EH (cell line): ENCODE data around the gene SLC1A1.

Experiments
- DNase-seq: peaks from one replicate; pipeline ENCODE4 v3.0.0-alpha.2; 2015; ENCODE audit warnings: low read depth

SLC1A1 gene

DNA sequence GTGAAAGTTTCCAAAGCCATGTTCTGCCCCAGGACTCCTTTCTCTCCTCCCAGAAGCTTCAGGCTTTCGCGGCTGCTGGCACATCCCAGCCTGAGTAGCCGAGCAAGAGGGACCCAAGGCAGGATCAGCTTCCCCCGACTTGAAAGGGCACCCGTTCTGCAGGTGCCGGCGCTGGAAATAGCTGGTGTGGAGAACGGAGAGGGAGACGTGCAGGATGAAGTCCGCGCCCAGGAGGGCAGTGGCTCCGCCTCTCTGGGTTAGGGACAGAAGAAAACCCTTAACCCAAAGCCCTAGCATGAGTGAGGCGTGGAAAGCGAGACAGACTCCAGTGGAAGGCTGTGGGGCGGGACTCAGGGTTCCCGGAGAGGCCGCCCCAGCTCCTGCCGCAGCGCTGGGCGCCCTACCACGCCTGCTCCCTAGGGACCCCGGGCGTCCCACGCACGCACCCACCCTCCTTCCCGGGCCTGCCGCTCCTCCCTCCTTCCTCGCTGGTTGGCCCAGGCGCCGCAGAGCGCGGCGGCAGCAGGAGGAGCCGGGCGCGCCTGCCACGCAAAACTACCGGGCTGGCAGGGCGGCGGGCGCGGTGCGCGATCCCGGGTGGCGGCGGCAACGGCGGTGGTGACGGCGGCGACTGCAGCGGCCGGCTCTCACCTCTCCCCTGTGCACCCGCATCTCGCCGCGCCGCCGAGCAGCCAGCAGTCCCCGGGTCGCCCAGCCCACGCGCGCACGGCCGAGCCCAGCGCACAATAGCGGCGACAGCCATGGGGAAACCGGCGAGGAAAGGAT is at the start of gene SLC1A1:
TSS of gene SLC1A1 (plus strand) at position 550 of the 786 bp plus-strand sequence. CDS start at position 762, 212 bp downstream.
- DNase-seq, result peak; percentile 66

DNA sequence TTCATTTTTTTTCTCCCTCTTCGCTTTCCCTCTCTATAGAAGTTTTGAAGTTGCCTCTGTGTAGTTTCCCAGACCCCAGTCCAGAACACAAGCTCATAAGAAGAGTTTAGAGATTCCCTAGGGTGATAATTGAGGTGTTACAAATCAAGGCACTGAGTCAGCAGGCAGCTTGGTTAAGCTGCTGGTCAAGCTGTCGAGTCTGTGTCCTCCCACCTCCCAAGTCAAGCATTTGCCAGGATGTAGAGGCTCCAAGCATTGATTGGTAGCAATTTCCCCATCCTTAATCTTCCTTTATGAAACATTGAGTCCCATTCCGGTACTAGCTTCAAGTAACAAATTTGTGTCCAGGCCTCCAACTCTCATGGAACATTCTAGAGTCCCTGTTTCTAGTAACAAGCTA is 47.5 kb upstream of the SLC1A1 start:
- no peak for DNase-seq

DNA sequence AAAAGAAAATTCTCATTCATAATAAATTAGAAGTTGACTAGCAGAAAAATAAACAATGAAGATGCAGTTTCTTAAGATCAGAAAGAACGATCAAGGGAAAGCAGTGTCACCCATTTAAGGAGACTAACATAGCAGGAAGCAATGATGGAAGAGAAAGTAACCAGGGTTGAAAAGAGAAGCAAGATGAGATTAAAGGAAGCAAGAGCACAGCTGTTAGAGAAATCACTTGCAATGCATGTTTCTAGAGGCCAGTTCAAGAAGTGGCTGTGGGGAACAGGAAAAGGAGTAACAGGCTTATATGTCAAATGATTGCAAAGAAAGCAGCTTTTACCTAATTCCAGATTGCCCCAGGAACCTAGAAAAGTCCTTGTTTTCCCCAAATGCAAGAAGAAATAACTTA is 46.8 kb upstream of the SLC1A1 start:
- DNase-seq, result no peak

GRCh38 chr9:4461437-4461836 is 28.8 kb upstream of the SLC1A1 start:
- no peak for DNase-seq

GRCh38 chr9:4463824-4464223 is 26.4 kb upstream of the SLC1A1 start:
- no peak for DNase-seq

- DNase-seq, result no peak
Observed at GRCh38 chr9:4464911-4465513, 25.3 kb upstream of the SLC1A1 start.

DNA sequence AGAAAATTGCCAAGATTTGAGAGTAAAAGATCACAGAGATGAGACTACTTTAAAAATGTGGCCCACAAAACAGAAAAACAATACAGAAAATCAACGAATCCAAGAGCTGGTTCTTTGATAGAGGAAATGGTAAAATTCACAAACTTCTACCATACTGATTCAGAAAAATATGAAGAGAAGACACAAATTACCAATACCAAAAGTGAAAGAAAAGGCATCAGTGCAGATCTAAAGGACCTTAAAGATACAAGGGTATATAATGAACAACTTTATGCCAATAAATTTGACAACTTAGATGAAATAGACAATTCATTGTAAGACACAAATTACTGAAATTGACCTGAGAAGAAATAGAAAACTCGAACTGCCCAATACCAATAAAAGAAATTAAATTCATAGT is 24.4 kb upstream of the SLC1A1 start:
- no peak for DNase-seq

- no peak for DNase-seq
Observed at GRCh38 chr9:4475301-4475700, 15.0 kb upstream of the SLC1A1 start.

DNA sequence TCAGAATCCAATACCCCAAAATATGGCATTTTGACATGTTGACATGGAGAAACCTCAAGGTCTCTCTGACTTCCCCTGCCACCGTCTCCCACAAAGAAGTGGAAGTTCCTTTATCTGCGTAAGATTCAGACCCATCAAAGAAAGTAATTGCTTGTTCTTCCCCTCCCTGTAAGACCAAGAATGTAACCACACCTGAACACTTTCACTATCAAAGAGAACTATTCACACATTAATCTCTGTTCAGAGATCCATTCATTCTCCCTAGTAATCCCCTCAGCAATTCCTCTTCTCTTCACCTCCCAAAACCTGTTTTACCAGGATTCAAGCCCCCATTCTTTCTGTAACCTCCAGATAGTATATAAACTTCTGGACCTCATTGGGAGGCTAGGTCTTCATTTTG is 4.1 kb upstream of the SLC1A1 start:
- DNase-seq, result no peak

GRCh38 chr9:4489562-4489918 is 728 bp upstream of the SLC1A1 start:
- peak; percentile 36 for DNase-seq

DNA sequence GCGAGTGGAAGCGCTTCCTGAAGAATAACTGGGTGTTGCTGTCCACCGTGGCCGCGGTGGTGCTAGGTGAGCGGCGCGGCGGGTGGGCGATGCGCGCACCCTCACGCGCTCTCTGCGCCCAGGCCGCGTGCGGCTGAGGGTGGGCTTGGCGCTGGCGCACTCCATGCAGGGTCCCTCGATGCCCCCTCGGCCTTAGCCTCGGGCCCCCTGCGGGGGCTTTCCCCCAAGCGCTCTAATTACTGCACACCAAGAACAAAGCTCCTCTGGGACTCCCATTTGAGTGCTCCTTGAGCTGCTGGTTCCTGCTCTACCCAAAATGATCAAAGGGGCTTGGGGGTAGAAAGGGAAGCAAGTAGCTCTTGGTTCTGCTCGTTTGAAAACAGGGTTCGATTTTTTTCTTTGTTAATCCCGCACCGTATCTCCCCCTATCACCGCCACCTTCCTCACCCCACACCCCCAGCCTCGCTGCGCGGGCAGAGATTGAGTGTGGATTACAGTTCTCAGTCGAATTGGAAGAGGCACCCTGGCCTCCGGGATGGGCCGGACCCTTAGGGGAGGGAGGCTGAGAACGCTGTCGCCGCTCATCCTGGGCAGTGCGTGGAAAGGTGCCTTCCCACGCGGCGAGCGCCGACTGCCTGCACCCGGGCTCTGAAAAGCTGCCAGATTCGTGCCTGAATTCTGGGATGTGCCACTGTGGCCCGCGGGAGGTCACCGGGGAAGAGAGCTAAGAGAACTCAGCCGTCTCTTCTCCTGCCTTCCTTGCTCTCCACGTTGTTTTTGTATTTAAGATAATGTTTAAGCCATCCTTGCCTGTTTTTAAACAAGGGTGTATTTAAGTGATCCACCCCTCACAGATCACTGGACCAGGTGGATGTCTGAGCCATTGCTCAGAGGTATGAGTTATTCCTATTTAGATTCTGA is 697 bp downstream of the SLC1A1 start:
- DNase-seq, result peak; percentile 11

GRCh38 chr9:4491626-4491975 is 1.3 kb downstream of the SLC1A1 start:
- DNase-seq, result no peak

- DNase-seq, result peak; percentile 18
Observed at GRCh38 chr9:4494332-4494731, 4.1 kb downstream of the SLC1A1 start.

DNA sequence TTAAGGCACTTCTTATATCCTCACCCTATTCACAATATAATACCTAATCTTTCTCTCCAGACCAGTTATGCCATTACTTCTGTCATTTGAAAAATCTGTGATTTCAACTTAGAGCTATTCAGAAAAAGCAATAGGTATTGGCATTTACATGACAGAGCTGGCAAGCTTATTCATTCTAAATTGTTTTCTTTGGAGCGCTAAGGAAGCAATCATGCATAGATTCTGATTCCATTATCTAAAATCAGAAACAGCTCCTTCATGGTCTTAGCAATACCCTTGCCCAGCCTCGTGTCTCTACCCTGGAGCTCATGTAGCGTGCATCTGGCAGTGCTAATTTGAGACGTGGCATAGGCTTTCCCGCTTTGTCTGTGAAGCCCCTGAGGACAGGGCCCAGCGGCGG is 4.5 kb downstream of the SLC1A1 start:
- DNase-seq, result no peak

GRCh38 chr9:4495537-4495936 is 5.3 kb downstream of the SLC1A1 start:
- no peak for DNase-seq

GRCh38 chr9:4496497-4496896 is 6.2 kb downstream of the SLC1A1 start:
- no peak for DNase-seq

DNA sequence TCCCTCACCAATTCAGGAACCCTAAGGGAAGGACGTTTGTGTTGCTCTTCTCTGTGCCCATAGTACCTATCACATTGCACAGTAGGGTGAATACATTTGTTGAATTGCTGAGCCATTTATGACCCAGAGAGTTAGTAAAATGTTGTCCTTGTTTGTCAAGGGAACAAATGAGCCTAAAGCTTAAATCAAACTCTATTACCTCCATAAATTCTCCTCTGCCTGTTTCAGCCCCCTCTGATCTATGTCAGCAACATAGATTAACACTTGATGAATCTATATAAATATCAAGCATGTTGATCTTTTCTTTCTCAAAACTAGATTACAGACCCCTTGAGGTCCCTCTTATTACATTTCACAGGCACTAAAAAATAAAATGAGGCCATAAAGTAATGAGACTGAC is 7.1 kb downstream of the SLC1A1 start:
- no peak for DNase-seq

DNA sequence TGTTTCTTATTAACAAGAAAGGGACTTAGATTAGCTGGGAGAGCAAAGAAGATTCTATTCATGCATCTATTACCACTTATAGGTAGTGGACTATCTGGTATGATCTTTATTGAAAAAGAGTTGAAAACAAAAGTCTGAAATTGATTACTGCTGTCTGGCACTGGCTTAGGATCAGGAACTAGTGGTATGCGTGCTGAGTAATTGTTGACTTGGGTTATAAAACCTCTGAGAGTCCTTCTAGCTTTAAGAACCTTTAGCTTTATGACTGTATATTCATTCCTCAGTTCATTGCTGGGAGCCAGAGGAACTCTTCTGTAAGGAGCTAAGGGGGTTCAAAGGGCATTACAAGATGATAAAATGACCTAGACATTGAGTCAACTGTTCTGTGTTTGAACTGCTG is 7.6 kb downstream of the SLC1A1 start:
- DNase-seq, result peak; percentile 71

- no peak for DNase-seq
Observed at GRCh38 chr9:4499917-4500316, 9.6 kb downstream of the SLC1A1 start.

DNA sequence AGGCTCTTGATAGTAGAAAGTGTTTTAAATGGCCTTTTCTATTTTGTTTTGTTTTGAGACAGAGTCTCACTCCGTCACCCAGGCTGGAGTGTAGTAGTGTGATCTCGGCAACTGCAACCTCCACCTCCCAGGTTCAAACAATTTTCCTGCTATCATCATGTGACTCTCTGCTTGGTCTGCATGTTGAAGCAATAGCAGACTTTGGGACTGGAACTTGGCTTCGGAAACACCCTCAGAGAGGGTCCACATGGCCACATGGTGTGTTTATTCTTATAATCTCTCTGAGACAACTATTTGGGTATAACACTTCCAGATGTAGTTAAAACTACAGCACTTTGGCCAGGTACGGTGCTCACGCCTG is 10.9 kb downstream of the SLC1A1 start:
- no peak for DNase-seq

DNA sequence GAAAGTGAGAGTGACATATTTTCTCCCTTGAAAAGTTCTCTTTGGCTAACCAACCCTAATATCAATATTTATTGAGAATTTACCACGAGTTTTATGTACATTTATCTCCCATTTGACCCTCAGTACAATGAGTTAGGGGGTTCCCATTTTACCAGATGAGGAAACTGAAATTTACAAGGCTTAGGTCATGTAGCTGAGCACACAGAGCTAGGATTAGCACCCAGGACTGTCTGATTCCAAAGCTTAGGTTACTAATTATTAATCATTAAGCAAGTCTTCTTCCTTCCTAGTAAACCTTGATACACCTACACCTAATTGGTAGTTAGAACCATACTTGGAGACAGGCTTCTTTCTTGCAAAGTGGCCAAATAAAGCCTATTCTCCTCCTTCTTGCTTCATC is 12.2 kb downstream of the SLC1A1 start:
- no peak for DNase-seq

DNA sequence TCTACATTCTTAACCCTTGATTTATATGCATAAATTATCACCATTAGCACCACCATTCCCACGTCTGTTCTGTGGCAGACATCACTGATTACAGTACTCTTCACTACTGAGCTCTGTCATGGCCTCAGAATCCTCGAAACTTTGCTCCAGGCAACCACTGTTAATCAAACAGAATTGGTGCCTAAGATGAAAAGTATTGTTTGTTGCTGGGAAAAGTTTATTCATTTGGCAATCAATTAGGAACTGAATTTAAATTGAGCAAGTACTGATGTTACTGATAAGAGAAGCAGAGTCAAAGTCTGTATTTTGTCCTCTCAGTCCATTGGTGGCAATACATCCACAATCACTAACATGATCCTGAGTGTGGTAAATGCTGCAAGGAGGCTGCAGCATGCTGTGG is 12.8 kb downstream of the SLC1A1 start:
- DNase-seq, result no peak

DNA sequence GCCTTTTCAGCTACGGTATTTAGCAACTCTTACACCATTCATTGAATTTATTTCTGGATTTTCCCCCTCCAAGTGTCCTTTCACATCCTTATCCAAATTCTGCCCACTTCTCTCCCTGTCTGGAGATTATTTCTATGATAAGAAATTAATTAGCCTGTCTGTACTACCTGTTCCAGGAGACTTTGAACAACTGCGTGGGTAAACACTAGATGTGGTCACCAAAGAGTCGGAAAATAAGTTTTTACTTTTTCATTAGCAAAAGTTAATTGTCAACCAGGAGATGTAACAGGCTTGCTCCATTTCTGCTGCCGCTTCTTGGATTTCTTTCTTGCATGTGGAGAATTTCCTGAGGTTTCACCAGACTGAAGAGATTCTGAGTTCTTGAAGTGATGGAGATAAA is 14.0 kb downstream of the SLC1A1 start:
- DNase-seq, result no peak
